ENCODE measurements around the gene DLG2.
"Not testable (repeated sequence)": the region's sequence is repeated elsewhere in the genome, so short reads cannot be mapped to it uniquely, and the experiment has no call there.

- TF ChIP-seq POLR2AphosphoS5 (IDR thresholded peaks at IDR 0.05); CTCF (IDR thresholded peaks at IDR 0.05); POLR2A (IDR thresholded peaks at IDR 0.05; ENCODE audit: low read depth); EP300 (IDR thresholded peaks at IDR 0.05): not testable (repeated sequence)
Observed at GRCh38 chr11:84784158-84784557, 843.0 kb downstream of the DLG2 start.
